IMR-90 (cell line): ENCODE results near the gene ESRP2. TPM values are rescaled to one million over a fixed set of nuclear protein-coding genes. Genes with fewer than 3 reads are reported as not detected.
A peak's percentile ranks its signal among the peaks of the same experiment; 100 is the strongest.

ENCODE experiments used
- ATAC-seq: fragments of 200-7000 bp; cut with Tn5 transposase; 2 replicates; pipeline ENCODE4 v1.9.1; 2020; ENCODE audit warnings: low read depth, mild to moderate bottlenecking, moderate library complexity
- BruUV-seq: library from RNA; stranded (reverse); fragments of 400-500 nt; replicated peaks from 2 replicates; lab custom pipeline; 2021; lab: Mats Ljungman, UMichigan
- CTCF ChIA-PET: fragments of 300-600 bp; formaldehyde crosslinking; extraction: SDS; loops from one replicate; lab custom pipeline; 2021; ENCODE audit warnings: antibody characterized with exemption; lab: Yijun Ruan, JAX
- POLR2A ChIA-PET: fragments of 300-600 bp; sonication (Branson Sonifier 250); formaldehyde crosslinking; loops from one replicate; lab custom pipeline; 2022; ENCODE audit warnings: antibody characterized with exemption; ENCODE audit not compliant: unreplicated experiment; lab: Charles Lee
- DNase-seq: peaks from one replicate; pipeline ENCODE4 v3.0.0; 2013
- H2AFZ ChIP-seq: replicated peaks from 2 replicates; pipeline ENCODE3; 2013; ENCODE audit warnings: low read length, mild to moderate bottlenecking; ENCODE audit not compliant: poor library complexity
- H2AK5ac ChIP-seq: 2 replicates; pipeline ENCODE4 v1.6.1; 2013; ENCODE audit warnings: low read depth, low read length, inconsistent platforms
- H2AK9ac ChIP-seq: replicated peaks from 2 replicates; pipeline ENCODE3; 2013; ENCODE audit warnings: mild to moderate bottlenecking, low read depth, low read length, moderate library complexity; ENCODE audit not compliant: poor library complexity
- H2BK120ac ChIP-seq: 2 replicates; pipeline ENCODE4 v1.6.1; 2013; ENCODE audit warnings: low read depth, low read length, inconsistent platforms
- H2BK15ac ChIP-seq: 3 replicates; pipeline ENCODE4 v1.6.1; 2013; ENCODE audit warnings: low read depth, low read length, inconsistent platforms
- H2BK20ac ChIP-seq: 2 replicates; pipeline ENCODE4 v1.6.1; 2013; ENCODE audit warnings: low read depth, mild to moderate bottlenecking, inconsistent platforms, low read length, moderate library complexity
- H2BK5ac ChIP-seq: 2 replicates; pipeline ENCODE4 v1.6.1; 2013; ENCODE audit warnings: mild to moderate bottlenecking, low read depth, low read length, inconsistent platforms; ENCODE audit not compliant: poor library complexity, severe bottlenecking
- H3K14ac ChIP-seq: replicated peaks from 2 replicates; pipeline ENCODE4 v1.6.1; 2013; ENCODE audit warnings: low read depth, low read length, inconsistent platforms
- H3K18ac ChIP-seq: 2 replicates; pipeline ENCODE4 v1.6.1; 2013; ENCODE audit warnings: low read depth, low read length, control low read depth
- H3K23ac ChIP-seq: 2 replicates; pipeline ENCODE4 v1.6.1; 2013; ENCODE audit warnings: low read depth, low read length, inconsistent platforms
- H3K27ac ChIP-seq: 2 replicates; pipeline ENCODE4 v1.5.1; 2013; ENCODE audit warnings: mild to moderate bottlenecking, control low read depth, low read length; ENCODE audit not compliant: insufficient read depth
- H3K27me3 ChIP-seq: 2 replicates; pipeline ENCODE4 v1.6.1; 2013; ENCODE audit warnings: low read length; ENCODE audit not compliant: control insufficient read depth, insufficient read depth
- H3K36me3 ChIP-seq: 2 replicates; pipeline ENCODE4 v1.6.1; 2013; ENCODE audit warnings: low read length, mixed read lengths; ENCODE audit not compliant: control insufficient read depth, insufficient read depth
- H3K4ac ChIP-seq: 2 replicates; pipeline ENCODE4 v1.6.1; 2013; ENCODE audit warnings: low read depth, low read length, inconsistent platforms
- H3K4me1 ChIP-seq: 2 replicates; pipeline ENCODE4 v1.6.1; 2013; ENCODE audit warnings: low read length, mixed read lengths; ENCODE audit not compliant: control insufficient read depth, insufficient read depth
- H3K4me2 ChIP-seq: 2 replicates; pipeline ENCODE4 v1.6.1; 2013; ENCODE audit warnings: low read depth, mild to moderate bottlenecking, control low read depth, low read length, moderate library complexity
- H3K4me3 ChIP-seq: 2 replicates; pipeline ENCODE4 v1.5.1; 2013; ENCODE audit warnings: low read depth, mild to moderate bottlenecking, control low read depth, low read length, moderate library complexity; ENCODE audit not compliant: insufficient read depth
- H3K56ac ChIP-seq: 2 replicates; pipeline ENCODE4 v1.6.1; 2013; ENCODE audit warnings: low read length, inconsistent platforms; ENCODE audit not compliant: insufficient read depth; ENCODE audit errors: extremely low read depth
- H3K79me1 ChIP-seq, 2 experiments: 2 replicates each; pipeline ENCODE4 v1.6.1; 2013; ENCODE audit warnings: low read length in 2 of 2, inconsistent platforms in 1 of 2, low read depth in 1 of 2
- H3K9ac ChIP-seq: 2 replicates; pipeline ENCODE4 v1.6.1; 2013; ENCODE audit warnings: low read depth, low read length, control low read depth
- H3K9me1 ChIP-seq: 2 replicates; pipeline ENCODE4 v1.6.1; 2013; ENCODE audit warnings: low read length, inconsistent platforms; ENCODE audit not compliant: insufficient read depth
- H3K9me3 ChIP-seq: 2 replicates; pipeline ENCODE4 v1.6.1; 2013; ENCODE audit warnings: low read length; ENCODE audit not compliant: control insufficient read depth, insufficient read depth
- H4K20me1 ChIP-seq: 2 replicates; pipeline ENCODE4 v1.6.1; 2013; ENCODE audit warnings: low read length, inconsistent platforms; ENCODE audit not compliant: insufficient read depth
- H4K5ac ChIP-seq: 2 replicates; pipeline ENCODE4 v1.6.1; 2013; ENCODE audit warnings: mild to moderate bottlenecking, low read depth, low read length, control low read depth
- H4K8ac ChIP-seq, 2 experiments: 2 replicates each; pipeline ENCODE4 v1.6.1; 2013; ENCODE audit warnings: low read depth in 2 of 2, low read length in 2 of 2, control low read depth in 1 of 2, inconsistent platforms in 1 of 2
- H4K91ac ChIP-seq: 2 replicates; pipeline ENCODE4 v1.6.1; 2013; ENCODE audit warnings: low read depth, low read length, inconsistent platforms; ENCODE audit not compliant: insufficient read depth
- ELK1 ChIP-seq: fragments of 150-350 bp; IDR thresholded peaks from 2 replicates; pipeline ENCODE4 v1.6.1; 2016; ENCODE audit warnings: low read depth, mild to moderate bottlenecking, low read length, moderate library complexity, borderline replicate concordance
- FOS ChIP-seq: fragments of 150-350 bp; IDR thresholded peaks from 2 replicates; pipeline ENCODE4 v1.6.1; 2016; ENCODE audit warnings: low read depth, low read length
- MAFK ChIP-seq: IDR thresholded peaks from 2 replicates; pipeline ENCODE4 v1.6.1; 2012; ENCODE audit warnings: low read depth, low read length, improper control_type of control experiment
- RAD21 ChIP-seq: IDR thresholded peaks from 2 replicates; pipeline ENCODE4 v1.6.1; 2012; ENCODE audit warnings: low read length, improper control_type of control experiment
- RCOR1 ChIP-seq: IDR thresholded peaks from 2 replicates; pipeline ENCODE4 v1.6.1; 2012; ENCODE audit warnings: mild to moderate bottlenecking, low read length, improper control_type of control experiment; ENCODE audit not compliant: insufficient replicate concordance
- WGBS, 2 experiments: methylation state at CpG; one replicate each; pipeline versions ENCODE4 v1.1.5 to v1.1.7; 2013; ENCODE audit warnings: missing lambda C conversion rate in 2 of 2; ENCODE audit not compliant: insufficient read length in 1 of 2; ENCODE audit errors: extremely low coverage in 2 of 2; 5-methylcytosine and 5-hydroxymethylcytosine counted together
- dilution Hi-C: fragments of 300-500 bp; cut with HindIII; formaldehyde crosslinking; loops from one replicate; pipeline ENCODE4 v1.14.3; 2018; ENCODE audit warnings: low sequenced_read_pairs; ENCODE audit not compliant: unreplicated experiment
- in situ Hi-C: fragments of 300-500 bp; cut with MboI; formaldehyde crosslinking; loops from 3 replicates; pipeline ENCODE4 v1.14.3; 2019; ENCODE audit warnings: low sequenced_read_pairs, inconsistent platforms, mixed read lengths
- intact Hi-C: fragments of 100-400 bp; cut with micrococcal nuclease; formaldehyde crosslinking; loops from 2 replicates; pipeline ENCODE4 v1.10.0; 2022
- polyA plus RNA-seq, 3 experiments: library from polyadenylated mRNA; depleted of rRNA; stranded (reverse); fragments of >200 nt; gene quantifications; 2 replicates each; pipeline ENCODE4 v1.2.3, GENCODE V29; 2012; ENCODE audit warnings: low replicate concordance in 1 of 3
- total RNA-seq: library from RNA; depleted of rRNA; stranded (reverse); fragments of >200 nt; gene quantifications from 2 replicates; pipeline ENCODE4 v1.2.3, GENCODE V29; 2012

ESRP2 gene
- total and polyA plus RNA-seq, 2 of the 4 experiments (the other 2 are of a cell fraction) = 0.07 TPM; not detected in 1

- ChIA-PET CTCF (interaction anchor here (0.7 to 2.2 kb wide), 14 partner anchors 9 to 72 kb away, joined by 3 to 10 read pairs (median 4); partner anchors contain the start of genes PRMT7 and SLC7A6OS), POLR2A (interaction anchor here (0.6 to 1.0 kb wide), 3 partner anchors 26 to 45 kb away, joined by 3 to 4 read pairs (median 3); no protein-coding TSS in a partner anchor)
- Histone ChIP-seq H3K23ac (peak overlapping the region; percentile 53), H2BK5ac (peak overlapping the region; percentile 97), H4K20me1 (peaks cover 19% of the 10 kb centered on the region), H4K91ac (peak overlapping the region; percentile 88), H2AK5ac (peak overlapping the region; percentile 77), H3K18ac (peak overlapping the region; percentile 6; the same call in 1 of the 2 replicates), H2BK15ac (0 out of 3 replicates have a peak overlapping the region, but pooled peaks have one; percentile 33), H2BK120ac (peak overlapping the region; percentile 72; the same call in 1 of the 2 replicates), H3K9me3 (no peaks in the 10 kb centered on the region), H3K4me3 (peak overlapping the region; percentile 84), H3K27ac (peak overlapping the region; percentile 98), H3K9me1 (peaks cover 5% of the 10 kb centered on the region; the same call in 1 of the 2 replicates), H4K5ac (peak overlapping the region; percentile 82), H3K27me3 (no peaks in the 10 kb centered on the region), H4K8ac (peak overlapping the region; percentile 84 to 92), H3K4me1 (peaks cover 10% of the 10 kb centered on the region), H2AK9ac (peak overlapping the region; percentile 80), H2AFZ (peak overlapping the region; percentile 96), H2BK20ac (peak overlapping the region; percentile 28; the same call in 1 of the 2 replicates), H3K9ac (peak overlapping the region; percentile 89), H3K36me3 (peaks cover 8% of the 10 kb centered on the region), H3K4ac (peak overlapping the region; percentile 95), H3K56ac (peak overlapping the region; percentile 56; the same call in 1 of the 2 replicates), H3K14ac (peak overlapping the region; percentile 91; the same call in 1 of the 2 replicates), H3K79me1 (peaks cover 3 to 42% of the 10 kb centered on the region in 2 experiments), H3K4me2 (peak overlapping the region; percentile 74)
- no TSS peak for BruUV-seq
- dilution Hi-C loops = no loop called here
- no peak for DNase-seq
- in situ Hi-C loops = loop anchor here (5.0 kb wide), 1 partner anchor 64 kb away; no protein-coding TSS in a partner anchor
- ATAC-seq = no peak
- intact Hi-C loops = loop anchor here (5.0 kb wide), 2 partner anchors 34 to 249 kb away; no protein-coding TSS in a partner anchor
- 43% methylated on average over 5 of the region's 11 CpGs; no CpG with 5 or more reads in 1 of the 2 experiments for WGBS, 2 experiments
- no peak for TF ChIP-seq RAD21
- no peak for TF ChIP-seq ELK1
- TF ChIP-seq MAFK = no peak
- TF ChIP-seq RCOR1 = no peak
- TF ChIP-seq FOS = no peak
Measured at GRCh38 chr16:68263559-68264127, 27.7 kb upstream of the ESRP2 start.
